ENCODE measurements around the gene PARVB.

The PARVB gene

GRCh38 chr22:44070029-44070428, 45.9 kb downstream of the PARVB start:
- H3K27ac ChIP-seq = no peak overlapping the region
- H3K36me3 ChIP-seq = no peaks in the 10 kb centered on the region
- peaks cover 23% of the 10 kb centered on the region for H3K27me3 ChIP-seq
- TF ChIP-seq, protein P1, sequence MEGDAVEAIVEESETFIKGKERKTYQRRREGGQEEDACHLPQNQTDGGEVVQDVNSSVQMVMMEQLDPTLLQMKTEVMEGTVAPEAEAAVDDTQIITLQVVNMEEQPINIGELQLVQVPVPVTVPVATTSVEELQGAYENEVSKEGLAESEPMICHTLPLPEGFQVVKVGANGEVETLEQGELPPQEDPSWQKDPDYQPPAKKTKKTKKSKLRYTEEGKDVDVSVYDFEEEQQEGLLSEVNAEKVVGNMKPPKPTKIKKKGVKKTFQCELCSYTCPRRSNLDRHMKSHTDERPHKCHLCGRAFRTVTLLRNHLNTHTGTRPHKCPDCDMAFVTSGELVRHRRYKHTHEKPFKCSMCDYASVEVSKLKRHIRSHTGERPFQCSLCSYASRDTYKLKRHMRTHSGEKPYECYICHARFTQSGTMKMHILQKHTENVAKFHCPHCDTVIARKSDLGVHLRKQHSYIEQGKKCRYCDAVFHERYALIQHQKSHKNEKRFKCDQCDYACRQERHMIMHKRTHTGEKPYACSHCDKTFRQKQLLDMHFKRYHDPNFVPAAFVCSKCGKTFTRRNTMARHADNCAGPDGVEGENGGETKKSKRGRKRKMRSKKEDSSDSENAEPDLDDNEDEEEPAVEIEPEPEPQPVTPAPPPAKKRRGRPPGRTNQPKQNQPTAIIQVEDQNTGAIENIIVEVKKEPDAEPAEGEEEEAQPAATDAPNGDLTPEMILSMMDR (IDR thresholded peaks at IDR 0.05) = no peak
- no peaks in the 10 kb centered on the region for H3K9me3 ChIP-seq
- no peak overlapping the region for H3K4me3 ChIP-seq (ENCODE audit: low read depth in 1 of 2, low read length in 1 of 2)
- peaks cover 5 to 13% of the 10 kb centered on the region in 2 experiments for H3K4me1 ChIP-seq (ENCODE audit: control insufficient read depth in 1 of 2, insufficient read depth in 1 of 2, low read depth in 1 of 2, low read length in 1 of 2)

DNA sequence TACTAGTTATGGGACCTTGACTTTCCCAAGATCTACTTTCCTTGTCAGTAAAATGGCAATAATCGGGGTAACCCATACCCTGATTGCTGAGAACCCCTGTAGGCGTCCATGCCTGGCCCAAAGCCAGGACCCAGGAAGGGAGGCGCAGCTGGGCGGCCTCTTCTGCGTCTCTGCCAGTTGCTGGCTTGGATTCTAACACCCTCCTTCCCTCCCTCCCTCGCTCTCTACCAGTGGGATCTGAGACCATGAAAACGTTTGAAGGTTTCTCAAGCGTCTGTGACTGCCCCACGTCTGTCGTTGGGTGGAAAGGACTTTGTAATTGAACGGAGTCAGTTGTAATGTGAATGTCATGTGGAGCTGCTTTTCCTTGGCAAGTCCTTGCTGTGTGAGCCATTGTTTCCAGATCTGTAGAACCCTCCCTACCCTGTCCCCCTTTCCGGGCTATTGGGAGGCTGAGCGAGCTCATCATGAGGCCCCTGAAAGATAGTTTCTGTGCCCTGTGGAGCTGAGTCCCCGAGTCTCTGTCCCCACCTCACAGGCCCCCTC, 47.8 kb downstream of the PARVB start:
- Histone ChIP-seq H3K4me1 (ENCODE audit: control insufficient read depth in 1 of 2, insufficient read depth in 1 of 2, low read depth in 1 of 2, low read length in 1 of 2) (peaks cover 5 to 13% of the 10 kb centered on the region in 2 experiments), H3K4me3 (ENCODE audit: low read depth in 1 of 2, low read length in 1 of 2) (no peak overlapping the region), H3K27ac (no peak overlapping the region), H3K36me3 (no peaks in the 10 kb centered on the region), H3K27me3 (peaks cover 23% of the 10 kb centered on the region), H3K9me3 (no peaks in the 10 kb centered on the region)
- TF ChIP-seq, protein P1 (IDR thresholded peaks at IDR 0.05) = no peak

- Histone ChIP-seq H3K4me1 (ENCODE audit: control insufficient read depth in 1 of 2, insufficient read depth in 1 of 2, low read depth in 1 of 2, low read length in 1 of 2) (no peaks in the 10 kb centered on the region), H3K27ac (no peak overlapping the region), H3K36me3 (no peaks in the 10 kb centered on the region), H3K27me3 (peaks cover 4% of the 10 kb centered on the region), H3K9me3 (no peaks in the 10 kb centered on the region), H3K4me3 (ENCODE audit: low read depth in 1 of 2, low read length in 1 of 2) (no peak overlapping the region)
- TF ChIP-seq, protein P1 (IDR thresholded peaks at IDR 0.05) = no peak
Measured at GRCh38 chr22:44074337-44074984, 50.4 kb downstream of the PARVB start.

GRCh38 chr22:44075022-44075421, 50.9 kb downstream of the PARVB start:
- Histone ChIP-seq H3K27ac (no peak overlapping the region), H3K4me1 (ENCODE audit: control insufficient read depth in 1 of 2, insufficient read depth in 1 of 2, low read depth in 1 of 2, low read length in 1 of 2) (no peaks in the 10 kb centered on the region), H3K27me3 (no peaks in the 10 kb centered on the region), H3K36me3 (no peaks in the 10 kb centered on the region), H3K4me3 (ENCODE audit: low read depth in 1 of 2, low read length in 1 of 2) (no peak overlapping the region), H3K9me3 (no peaks in the 10 kb centered on the region)
- TF ChIP-seq, protein P1 (IDR thresholded peaks at IDR 0.05) = no peak

DNA sequence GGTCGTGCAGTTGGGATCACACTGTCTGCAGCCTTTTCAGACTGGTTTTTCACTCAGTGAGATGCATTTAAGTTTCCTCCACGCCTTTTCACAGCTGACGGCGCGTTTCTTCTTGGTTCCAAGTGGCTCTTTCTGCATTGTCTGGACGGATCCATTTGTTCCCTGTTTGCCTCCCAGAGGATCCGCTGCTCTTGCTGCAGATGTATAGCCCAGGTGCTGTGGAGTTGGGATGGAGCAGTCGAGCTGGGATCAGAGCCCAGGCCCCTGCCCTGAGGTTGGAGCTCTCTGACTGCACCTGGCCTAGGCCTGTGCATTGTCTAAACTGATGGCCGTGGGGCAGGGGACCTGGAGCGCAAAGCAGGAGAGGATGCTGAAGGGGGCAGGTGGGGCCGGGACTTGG, 51.6 kb downstream of the PARVB start:
- Histone ChIP-seq H3K27me3 (no peaks in the 10 kb centered on the region), H3K4me3 (ENCODE audit: low read depth in 1 of 2, low read length in 1 of 2) (no peak overlapping the region), H3K36me3 (no peaks in the 10 kb centered on the region), H3K4me1 (ENCODE audit: control insufficient read depth in 1 of 2, insufficient read depth in 1 of 2, low read depth in 1 of 2, low read length in 1 of 2) (no peaks in the 10 kb centered on the region), H3K27ac (no peak overlapping the region), H3K9me3 (no peaks in the 10 kb centered on the region)
- TF ChIP-seq, protein P1 (IDR thresholded peaks at IDR 0.05) = no peak

Data from neutrophil (primary cell).